ENCODE results near the gene OPN4.

GRCh38 chr10:86670876-86671275 is 16.5 kb downstream of the OPN4 start:
- TF ChIP-seq, protein P1, sequence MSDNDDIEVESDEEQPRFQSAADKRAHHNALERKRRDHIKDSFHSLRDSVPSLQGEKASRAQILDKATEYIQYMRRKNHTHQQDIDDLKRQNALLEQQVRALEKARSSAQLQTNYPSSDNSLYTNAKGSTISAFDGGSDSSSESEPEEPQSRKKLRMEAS (IDR thresholded peaks at IDR 0.05): no peak
- TF ChIP-seq RAD21 (IDR thresholded peaks at IDR 0.05; ENCODE audit: low read depth): no peak
- TF ChIP-seq REST (IDR thresholded peaks at IDR 0.05; ENCODE audit: low read depth): no peak
- no peak for TF ChIP-seq ZBTB7A (IDR thresholded peaks at IDR 0.05; ENCODE audit: low read depth)
- TF ChIP-seq EP300 (IDR thresholded peaks at IDR 0.05; ENCODE audit: borderline replicate concordance): no peak
- no peak for TF ChIP-seq TAF1 (IDR thresholded peaks at IDR 0.05; ENCODE audit: low read depth)
- no peak for TF ChIP-seq FOXM1 (IDR thresholded peaks at IDR 0.05; ENCODE audit: borderline replicate concordance, low read depth)
- TF ChIP-seq CREB1 (IDR thresholded peaks at IDR 0.05; ENCODE audit: low read depth): no peak
- TF ChIP-seq YY1 (IDR thresholded peaks at IDR 0.05; ENCODE audit: low read depth): no peak
- TF ChIP-seq TEAD4 (IDR thresholded peaks at IDR 0.05): no peak
- no peak for TF ChIP-seq CEBPB (IDR thresholded peaks at IDR 0.05)
